ENCODE data around the gene DGKK. TPM values are rescaled to one million over a fixed set of nuclear protein-coding genes. Genes with fewer than 3 reads are reported as not detected.
A peak's percentile ranks its signal among the peaks of the same experiment; 100 is the strongest.

DGKK gene, protein sequence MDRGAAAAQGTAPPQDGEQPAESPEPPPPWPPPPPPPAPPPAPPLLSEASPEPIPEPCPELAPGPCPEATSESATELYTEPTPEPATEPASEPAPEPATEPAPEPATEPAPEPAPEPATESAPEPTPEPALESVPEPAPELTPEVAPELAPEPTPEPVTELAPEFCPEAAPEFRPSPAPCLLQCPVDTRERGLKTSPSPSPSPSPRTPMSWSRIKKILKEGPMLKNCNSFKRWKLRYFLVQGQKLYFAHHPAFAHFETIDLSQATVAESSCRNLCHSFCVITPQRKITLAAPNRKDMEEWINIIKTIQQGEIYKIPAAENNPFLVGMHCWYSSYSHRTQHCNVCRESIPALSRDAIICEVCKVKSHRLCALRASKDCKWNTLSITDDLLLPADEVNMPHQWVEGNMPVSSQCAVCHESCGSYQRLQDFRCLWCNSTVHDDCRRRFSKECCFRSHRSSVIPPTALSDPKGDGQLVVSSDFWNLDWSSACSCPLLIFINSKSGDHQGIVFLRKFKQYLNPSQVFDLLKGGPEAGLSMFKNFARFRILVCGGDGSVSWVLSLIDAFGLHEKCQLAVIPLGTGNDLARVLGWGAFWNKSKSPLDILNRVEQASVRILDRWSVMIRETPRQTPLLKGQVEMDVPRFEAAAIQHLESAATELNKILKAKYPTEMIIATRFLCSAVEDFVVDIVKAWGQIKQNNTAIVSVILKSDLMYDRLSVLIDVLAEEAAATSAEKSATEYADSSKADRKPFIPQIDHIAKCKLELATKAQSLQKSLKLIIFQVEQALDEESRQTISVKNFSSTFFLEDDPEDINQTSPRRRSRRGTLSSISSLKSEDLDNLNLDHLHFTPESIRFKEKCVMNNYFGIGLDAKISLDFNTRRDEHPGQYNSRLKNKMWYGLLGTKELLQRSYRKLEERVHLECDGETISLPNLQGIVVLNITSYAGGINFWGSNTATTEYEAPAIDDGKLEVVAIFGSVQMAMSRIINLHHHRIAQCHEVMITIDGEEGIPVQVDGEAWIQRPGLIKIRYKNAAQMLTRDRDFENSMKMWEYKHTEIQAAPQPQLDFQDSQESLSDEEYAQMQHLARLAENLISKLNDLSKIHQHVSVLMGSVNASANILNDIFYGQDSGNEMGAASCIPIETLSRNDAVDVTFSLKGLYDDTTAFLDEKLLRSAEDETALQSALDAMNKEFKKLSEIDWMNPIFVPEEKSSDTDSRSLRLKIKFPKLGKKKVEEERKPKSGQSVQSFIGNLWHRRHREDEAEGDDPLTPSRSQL
- total RNA-seq, result not detected

DNA sequence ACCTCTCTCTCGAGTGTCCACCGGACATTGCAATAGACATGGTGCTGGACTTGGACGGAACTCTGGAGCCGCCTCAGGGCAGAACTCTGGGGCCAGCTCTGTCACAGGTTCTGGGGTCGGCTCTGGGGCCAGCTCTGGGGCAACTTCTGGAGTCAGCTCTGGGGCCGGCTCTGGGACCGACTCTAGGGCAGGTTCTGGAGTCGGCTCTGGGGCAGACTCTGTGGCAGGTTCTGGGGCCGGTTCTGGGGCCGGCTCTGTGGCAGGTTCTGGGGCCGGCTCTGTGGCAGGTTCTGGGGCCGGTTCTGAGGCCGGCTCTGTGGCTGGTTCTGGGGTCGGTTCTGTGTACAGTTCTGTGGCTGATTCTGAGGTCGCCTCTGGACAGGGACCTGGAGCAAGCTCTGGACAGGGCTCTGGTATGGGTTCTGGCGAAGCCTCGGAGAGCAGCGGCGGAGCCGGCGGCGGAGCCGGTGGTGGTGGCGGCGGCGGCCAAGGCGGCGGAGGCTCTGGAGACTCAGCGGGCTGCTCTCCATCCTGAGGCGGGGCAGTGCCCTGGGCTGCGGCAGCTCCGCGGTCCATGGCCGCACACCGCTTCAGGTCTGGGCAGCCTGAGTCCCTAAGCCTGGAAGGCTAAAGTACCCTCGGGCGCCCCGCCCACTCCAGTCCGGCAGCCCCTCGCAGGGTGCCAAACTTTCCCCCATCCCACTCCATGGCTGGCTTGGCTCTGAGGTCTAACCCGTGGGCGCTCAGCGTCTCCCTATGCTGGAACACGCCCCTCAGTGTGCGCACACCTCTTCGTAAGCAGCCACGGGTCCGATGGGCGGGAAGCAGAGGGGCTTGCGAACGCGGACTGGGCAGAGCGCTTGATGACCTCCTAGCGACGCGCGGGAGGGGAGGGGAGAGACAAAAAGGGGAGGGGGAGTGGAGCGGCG is at the start of gene DGKK:
TSS of gene DGKK (minus strand) at position 723 of the 929 bp plus-strand sequence. CDS start at position 576, 147 bp downstream.
- no peak for ATAC-seq

DNA sequence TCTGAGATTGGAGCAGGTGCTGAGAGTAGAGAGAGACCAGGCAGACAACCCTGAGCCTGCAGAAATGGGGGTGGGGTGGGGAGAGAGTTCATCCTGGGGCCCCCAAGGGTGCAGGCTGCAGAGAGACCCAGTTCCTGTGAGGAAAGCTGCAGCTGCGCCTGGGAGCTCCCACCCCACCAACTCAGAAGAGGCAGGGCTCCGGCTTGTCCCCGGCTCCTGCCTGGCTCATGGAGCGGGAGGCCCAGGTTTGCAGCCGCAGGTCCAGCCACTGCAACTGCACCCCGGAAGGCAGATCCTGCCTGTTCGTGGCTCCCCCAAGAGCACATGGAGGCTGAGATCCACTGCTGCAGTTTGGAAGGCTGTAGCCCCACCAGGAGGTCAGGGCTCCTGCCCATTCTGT is 44.2 kb upstream of the DGKK start:
- ATAC-seq, result no peak

DNA sequence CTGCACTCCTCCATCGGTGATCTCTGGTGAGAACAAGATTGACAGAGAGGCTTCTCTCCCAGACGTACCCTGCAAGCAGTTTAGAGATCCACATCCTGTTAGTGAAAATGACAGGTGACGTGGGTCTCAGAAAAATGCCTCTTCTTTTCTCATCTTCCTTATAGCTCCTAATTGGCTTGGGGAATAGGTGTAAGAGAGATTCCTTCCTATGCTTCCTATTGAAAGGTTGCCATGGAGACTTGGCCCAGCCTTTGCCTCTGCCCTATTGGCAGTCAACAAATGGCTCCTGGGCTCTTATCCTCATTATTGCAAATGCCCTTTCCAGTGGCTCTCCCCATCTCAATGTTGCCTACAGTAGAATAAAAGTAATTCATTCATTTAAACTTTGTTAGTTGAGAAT is 26.5 kb upstream of the DGKK start:
- no peak for ATAC-seq

DNA sequence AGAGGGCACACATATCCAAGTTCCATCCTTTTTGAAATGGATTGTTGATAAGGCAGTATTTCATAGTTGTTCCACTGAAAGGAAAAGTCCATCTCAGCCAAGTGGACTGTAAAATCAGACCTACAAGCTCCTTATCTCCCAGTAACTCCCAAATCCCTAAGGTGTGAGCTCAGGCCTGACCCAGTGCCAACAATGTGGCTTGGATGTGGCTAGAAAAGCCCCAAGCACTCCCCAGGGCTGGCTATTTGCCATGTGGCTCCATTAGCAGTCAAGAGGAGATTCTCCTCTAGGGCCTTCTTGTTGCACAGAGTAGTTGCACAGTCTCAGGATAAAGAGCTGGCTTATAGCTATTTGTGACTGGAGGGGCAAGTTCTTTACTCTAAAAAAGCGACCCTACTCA is 25.0 kb upstream of the DGKK start:
- ATAC-seq, result no peak

DNA sequence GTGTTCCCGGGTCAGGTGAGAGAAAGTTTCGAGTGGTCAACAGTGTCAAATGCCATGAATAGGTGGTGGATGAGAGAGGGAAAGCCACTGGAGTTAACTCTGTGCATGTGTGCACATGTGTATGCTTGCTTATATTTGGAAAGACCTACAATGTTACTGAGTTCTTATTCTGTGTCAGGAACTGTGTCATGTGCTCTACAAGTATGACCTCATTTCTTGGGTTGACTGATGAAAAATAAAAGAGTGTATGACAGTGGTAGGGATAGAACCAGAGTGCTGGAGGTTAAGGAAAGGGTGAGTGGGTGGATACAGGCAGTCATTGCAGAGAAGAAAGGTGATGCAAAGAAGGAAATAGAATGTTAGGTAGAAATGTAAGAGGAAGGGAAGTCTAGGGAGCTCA is 22.1 kb upstream of the DGKK start:
- no peak for ATAC-seq

DNA sequence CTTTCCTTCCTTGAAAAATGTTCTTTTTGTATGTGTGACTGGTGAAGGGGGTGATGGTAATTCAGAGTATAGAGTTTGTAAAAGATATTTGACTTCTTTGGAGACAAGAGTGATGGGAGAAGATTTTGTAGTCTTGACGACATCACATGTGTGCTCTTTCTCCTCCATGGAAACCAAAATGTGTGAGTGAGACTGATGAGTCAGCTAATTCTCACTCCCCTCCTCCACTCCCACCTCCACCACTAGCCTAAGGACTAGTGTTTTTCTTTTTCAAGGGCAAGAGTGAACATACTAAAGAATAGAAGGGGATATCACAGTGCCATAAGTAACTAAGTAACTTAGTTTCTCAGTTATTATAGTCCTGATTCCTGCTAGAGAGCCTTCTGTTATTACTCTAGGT is 14.0 kb upstream of the DGKK start:
- no peak for ATAC-seq

DNA sequence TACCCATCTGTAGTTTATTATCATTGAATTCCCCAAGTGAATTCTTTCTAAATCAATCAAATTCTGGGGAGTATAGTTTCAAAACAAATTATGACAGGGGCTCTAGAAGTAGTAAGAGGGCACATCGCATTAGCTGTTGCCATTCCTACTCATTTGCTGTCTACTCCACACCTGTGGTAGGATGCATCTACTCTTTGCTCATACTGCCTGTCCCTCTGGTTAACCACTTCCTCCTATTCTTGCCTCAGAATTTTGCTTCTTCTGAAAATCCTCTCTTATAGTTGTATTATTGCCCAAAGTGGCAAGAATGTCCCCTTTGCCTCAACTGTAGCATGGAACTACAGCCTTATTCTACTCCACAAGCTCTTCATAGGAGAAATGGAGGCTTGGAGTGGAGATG is 12.7 kb upstream of the DGKK start:
- no peak for ATAC-seq

DNA sequence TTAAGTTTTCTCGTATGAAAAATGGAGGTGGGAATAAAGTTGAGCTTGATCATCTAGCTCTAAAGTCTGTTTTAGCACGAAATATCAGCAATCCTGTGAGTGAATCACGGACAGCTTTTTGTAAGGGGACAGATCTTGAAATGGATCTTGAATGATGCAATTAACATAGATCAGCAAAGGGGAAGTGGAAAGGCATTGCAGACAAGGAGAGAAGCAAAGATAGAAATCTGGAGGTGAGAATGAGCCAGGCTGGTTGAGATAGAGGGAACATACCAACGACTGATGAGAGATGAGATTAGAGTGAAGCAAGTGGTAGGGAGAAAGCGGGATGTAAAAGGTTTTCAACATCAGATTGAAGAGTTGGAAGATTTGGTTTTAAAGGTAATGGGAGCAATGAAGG is 4.6 kb upstream of the DGKK start:
- no peak for ATAC-seq

DNA sequence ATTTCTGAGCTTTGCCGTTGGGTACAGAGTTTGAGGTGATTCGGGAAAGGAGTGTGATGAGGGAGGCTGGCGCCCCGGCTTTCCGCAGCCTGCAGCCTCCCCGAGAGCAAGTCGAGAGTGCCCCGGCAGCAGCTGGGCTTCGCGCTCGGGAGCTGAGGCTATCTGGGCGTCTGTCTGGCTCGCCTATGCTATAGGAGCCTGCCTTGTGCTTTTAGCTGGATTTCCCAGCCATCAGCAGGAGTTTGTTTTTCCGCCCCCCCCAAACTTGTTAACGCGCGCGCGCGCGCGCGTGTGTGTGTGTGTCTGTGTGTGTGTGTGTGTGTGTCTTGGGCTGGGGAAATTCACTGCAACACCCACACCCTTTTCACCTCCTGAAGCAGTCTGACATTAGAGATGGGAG is 765 bp upstream of the DGKK start:
- no peak for ATAC-seq

DNA sequence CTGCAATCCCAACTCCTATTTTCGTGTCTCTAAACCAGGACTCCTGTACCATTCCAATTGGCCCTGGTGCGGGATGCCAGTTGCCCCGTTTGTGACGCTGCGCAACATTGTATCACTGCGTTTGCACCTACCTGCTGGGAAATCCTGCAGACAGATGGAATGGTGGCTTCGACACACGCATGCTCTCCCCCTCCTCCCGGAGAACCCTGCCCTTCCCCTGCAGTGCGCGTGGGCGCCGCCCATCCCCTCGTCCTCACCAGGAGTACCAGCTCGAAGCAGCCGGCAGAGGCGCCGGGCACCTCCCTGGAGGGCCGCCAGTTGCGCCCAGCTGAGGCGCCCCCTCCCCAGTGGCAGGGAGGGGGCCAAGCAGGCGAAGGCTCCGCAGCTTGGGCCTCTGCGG is 1.4 kb downstream of the DGKK start:
- ATAC-seq, result no peak

DNA sequence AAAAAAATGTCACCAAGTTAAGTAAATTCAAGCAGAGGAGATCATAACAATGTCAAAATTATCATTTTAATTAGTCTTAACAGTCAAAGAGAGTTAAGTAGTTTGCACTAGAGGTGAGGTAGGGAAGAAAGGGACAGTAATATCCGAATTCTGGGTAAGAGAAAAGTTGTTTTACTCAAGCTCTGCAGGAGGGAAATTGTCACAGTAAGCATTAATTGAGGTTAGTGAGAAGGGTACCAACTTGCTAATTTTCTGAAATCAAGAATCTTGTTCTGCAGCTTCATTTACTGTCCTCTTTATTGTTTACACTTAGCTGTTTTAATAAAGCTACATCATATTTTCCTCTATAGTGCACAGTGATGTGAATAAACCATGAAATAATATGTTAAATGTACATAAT is 11.0 kb downstream of the DGKK start:
- ATAC-seq, result no peak

DNA sequence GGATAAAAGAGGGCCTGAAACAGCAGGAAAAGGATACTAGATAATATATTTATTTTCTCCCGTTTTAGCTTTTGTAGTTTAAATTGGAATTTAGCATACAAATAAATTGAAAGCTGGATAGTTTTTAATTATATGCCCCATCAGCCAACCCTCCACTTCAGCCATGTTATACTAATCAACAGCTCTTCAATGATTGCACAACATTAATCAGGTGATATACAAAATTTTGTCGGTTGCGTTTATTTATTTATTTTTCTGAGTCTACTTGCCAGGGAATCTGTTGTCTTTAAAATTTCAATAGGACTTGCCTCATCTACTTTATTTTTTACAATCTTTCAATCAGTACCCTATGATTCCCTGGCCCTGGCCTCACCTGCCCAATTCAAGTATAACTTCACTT is 12.1 kb downstream of the DGKK start:
- no peak for ATAC-seq

DNA sequence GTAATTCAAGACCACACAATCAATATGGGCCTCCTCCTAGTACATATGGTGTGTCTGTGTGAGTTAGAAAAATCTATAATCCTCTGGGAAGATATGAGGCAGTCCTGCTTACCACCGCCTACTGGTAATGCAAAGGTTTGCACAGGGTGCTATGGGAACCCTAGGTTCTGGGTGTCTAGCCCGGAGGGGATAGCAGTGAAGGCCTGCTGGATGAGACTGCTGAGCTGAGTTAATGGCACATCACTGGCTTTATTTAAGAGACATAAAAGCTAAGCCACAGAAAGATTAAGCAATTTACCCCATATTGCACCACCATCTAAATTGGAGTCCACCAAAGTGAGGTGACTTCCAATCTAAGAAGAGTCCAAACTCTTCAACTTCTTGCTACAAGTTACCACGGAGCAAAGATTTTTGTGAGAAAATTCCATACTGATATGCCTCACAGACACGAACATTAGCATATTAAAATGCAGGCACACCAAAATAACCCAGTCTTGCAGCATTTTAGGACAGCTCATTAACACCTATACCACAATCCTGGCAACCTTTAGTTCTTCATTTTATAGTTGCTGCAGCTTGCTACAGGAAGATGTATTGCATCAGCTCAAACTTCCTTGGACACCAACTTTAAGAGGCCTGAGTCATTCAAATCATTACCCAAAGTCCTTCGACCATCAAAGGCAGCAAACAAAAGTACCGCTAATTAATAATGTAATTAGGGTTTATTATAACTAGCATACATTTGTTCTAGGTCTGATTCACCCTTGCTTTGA is 13.7 kb downstream of the DGKK start:
- no peak for ATAC-seq

DNA sequence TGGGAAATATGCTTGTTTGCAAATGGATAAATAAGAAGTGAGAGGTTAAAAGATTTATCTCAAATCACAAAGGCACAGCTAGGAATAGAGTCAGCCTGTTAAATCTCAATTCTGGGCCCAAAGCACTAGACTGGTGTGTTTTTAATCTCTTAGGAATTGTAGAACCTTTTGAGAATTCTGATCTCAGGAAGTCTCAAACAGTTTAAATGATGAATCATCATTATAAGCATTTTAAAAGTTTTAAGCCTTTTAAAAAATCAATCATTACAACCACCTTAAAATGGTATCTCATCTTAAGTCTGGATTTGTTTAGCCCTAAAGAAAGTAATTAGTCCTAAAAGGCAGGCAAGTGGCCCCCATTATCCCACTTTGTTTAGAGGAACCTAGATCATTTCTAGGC is 17.8 kb downstream of the DGKK start:
- no peak for ATAC-seq

DNA sequence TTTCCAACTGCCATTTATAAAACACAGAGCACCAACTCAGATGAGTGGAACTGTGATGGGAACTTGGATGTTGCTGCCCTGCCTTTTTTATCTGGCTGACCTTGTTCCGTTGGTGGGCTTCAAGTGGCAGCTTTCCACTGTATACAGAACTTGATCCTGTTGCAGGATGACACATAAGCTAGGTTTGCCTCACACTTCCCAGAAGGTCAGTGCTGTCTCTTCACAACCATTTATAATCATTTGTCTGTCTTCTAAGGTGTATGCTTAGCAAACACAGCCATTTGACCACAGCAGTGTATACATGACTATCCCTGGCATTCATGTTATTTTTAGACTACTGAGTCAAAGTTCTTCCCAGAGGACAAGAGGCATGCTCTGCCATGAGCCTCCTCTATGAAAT is 20.3 kb downstream of the DGKK start:
- ATAC-seq, result no peak

DNA sequence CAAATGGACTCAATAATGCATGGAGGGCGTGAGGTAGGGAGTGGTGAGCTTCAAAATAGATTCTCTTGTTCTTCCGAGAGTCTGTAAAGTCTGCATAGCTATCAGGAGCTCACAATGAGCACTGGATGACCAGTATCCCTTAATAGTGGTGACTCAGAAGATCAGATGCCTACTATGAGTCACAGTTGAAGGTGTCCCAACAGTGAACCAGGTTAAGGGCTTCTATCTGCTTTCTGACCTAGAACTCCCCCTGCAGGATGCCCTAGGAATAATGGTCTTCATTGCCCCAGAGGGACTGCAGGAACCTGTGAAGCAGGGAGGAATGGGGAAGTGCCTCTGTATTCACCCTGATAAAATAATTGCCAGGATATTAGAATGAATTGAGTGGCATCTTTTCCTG is 22.1 kb downstream of the DGKK start:
- ATAC-seq, result peak; percentile 80

DNA sequence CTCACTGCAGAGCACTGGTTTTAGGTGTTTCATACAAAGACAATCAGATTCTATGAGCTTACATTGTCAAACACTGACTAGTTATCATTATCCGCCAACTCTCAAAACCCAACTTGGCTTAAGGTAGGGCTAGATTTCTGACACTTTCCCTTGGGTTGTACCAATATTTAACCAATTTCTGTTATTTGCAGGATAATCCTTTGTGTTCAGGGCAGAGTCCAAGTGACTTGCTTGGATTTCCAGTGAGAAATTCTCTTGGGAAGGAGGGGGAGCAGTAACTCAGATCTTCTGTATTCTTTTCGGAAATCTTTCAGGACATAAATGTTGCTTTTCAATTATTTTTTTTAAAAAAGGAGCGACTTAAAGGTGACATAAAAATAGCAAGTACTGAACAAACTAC is 23.1 kb downstream of the DGKK start:
- ATAC-seq, result no peak

DNA sequence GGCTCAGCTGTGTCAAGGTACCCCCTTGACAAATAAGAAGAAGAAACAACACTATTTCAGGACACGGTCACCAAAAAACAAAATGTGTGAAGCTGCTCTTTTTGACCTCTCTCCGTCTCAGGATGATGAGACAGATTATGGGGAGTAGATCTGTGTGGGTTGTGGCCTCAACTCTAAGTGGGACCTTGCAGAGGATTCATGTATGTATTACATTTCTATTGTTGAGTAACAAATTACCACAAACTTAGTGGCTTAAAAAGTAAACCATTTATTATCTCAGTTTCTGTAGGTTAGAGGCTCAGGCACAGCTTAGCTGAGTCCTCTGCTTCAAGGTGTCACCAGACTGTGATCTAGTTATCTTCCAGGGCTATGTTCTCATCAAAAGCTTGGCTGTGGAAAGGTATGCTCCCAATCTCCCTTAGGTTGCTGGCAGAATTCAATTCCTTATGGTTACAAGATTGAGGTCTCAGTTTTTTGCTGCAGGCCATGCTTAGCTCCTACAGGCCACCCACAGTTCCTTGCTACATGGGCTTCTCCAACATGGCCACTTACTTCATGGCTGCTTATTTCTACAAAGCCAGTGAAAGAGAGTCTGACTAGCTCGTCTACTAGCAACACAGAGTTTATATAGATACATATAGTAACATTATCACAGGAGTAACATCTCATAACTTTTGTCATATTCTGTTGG is 28.1 kb downstream of the DGKK start:
- ATAC-seq, result no peak

DNA sequence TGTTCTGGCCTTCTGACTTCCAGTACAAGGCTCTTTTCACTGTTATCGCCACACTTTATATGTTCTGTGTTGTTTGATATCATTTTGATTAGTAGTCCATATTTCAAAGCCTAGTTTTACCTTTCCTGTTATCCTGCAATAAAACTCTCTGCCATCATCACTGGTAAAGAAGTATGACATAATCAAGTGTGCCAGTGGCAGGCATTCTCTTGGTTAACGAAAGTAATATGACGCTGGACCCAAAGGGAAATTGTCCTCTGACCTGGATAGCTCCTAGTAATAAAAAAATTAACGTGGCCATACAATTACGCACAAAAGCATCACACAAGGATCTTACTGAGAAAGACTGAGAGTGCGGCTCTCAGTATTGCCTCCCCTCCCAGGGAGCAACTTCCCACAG is 33.8 kb downstream of the DGKK start:
- no peak for ATAC-seq

DNA sequence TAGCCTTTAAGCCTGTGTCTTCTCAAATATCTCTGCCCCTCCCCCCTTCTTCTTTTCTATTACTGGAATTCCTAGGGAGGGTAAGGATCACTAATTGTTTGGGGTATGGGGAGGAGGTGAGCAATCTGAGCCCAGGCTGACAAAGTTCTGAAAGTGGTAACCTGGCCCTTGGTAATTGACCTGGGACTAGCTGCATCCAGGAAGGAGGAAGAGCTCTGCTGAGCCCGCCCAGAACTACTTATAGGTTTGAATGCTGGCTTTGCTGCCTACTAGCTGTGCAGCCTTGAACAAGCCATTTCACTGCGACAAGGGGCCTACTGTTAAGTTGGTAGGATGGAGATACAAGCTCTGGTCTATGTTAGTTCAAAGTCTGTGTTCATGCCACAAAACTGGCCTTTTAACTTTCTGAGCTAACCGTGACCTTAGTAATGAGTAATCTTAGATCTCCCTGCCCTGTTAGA is 37.8 kb downstream of the DGKK start:
- ATAC-seq, result no peak
